NCI-H524 (cell line): Measurements from ENCODE around the gene LCA5L.
"Not testable (repeated sequence)": the region's sequence is repeated elsewhere in the genome, so short reads cannot be mapped to it uniquely, and the experiment has no call there.

Source experiments
- DNase-seq, 2 experiments: peaks; one replicate each; lab custom pipeline; 2025; lab: John Stamatoyannopoulos, UW

The LCA5L gene

GRCh38 chr21:39451332-39452206, 6.0 kb upstream of the LCA5L start, which contains the start of gene SH3BGR:
Gene SH3BGR (plus strand): TSS chr21:39451970. CDS start chr21:39452097, 127 bp downstream.
- no peak for DNase-seq

GRCh38 chr21:39447264-39447663, 1.7 kb upstream of the LCA5L start:
- no peak for DNase-seq

- peak; percentile 28 to 58 for DNase-seq
Observed at GRCh38 chr21:39444421-39445180, 977 bp downstream of the LCA5L start.

- DNase-seq: peak; percentile 23 to 56
Observed at GRCh38 chr21:39441502-39442475, 3.8 kb downstream of the LCA5L start.

GRCh38 chr21:39439232-39439631, 6.3 kb downstream of the LCA5L start:
- DNase-seq: no peak

GRCh38 chr21:39434950-39435349, 10.6 kb downstream of the LCA5L start:
- DNase-seq: no peak

GRCh38 chr21:39430954-39431353, 14.6 kb downstream of the LCA5L start:
- no peak for DNase-seq

GRCh38 chr21:39430457-39430856, 15.1 kb downstream of the LCA5L start:
- no peak for DNase-seq

- no peak for DNase-seq
Observed at GRCh38 chr21:39430016-39430415, 15.6 kb downstream of the LCA5L start.

GRCh38 chr21:39429445-39429844, 16.1 kb downstream of the LCA5L start:
- no peak for DNase-seq

- DNase-seq: no peak
Observed at GRCh38 chr21:39422527-39423241, 22.9 kb downstream of the LCA5L start.

- not testable (repeated sequence) for DNase-seq
Observed at GRCh38 chr21:39419204-39419603, 26.4 kb downstream of the LCA5L start.

GRCh38 chr21:39406065-39406464, 39.5 kb downstream of the LCA5L start:
- no peak for DNase-seq

- DNase-seq: no peak
Observed at GRCh38 chr21:39400173-39400572, 45.4 kb downstream of the LCA5L start.

- no peak for DNase-seq
Observed at GRCh38 chr21:39397646-39398385, 47.8 kb downstream of the LCA5L start.

- no peak for DNase-seq
Observed at GRCh38 chr21:39392981-39393380, 52.6 kb downstream of the LCA5L start.

GRCh38 chr21:39390212-39390765, 55.3 kb downstream of the LCA5L start:
- DNase-seq: no peak

GRCh38 chr21:39388811-39389155, 56.8 kb downstream of the LCA5L start:
- DNase-seq: no peak

- DNase-seq: peak; percentile 62 to 83
Observed at GRCh38 chr21:39388038-39388810, 57.4 kb downstream of the LCA5L start.
